ENCODE data around the gene COL16A1. TPM values are rescaled to one million over a fixed set of nuclear protein-coding genes. Genes with fewer than 3 reads are reported as not detected.

The COL16A1 gene
- polyA plus RNA-seq, 1 of the 3 experiments (the other 2 are of a cell fraction): 10.4 TPM

- TF ChIP-seq, protein P1, sequence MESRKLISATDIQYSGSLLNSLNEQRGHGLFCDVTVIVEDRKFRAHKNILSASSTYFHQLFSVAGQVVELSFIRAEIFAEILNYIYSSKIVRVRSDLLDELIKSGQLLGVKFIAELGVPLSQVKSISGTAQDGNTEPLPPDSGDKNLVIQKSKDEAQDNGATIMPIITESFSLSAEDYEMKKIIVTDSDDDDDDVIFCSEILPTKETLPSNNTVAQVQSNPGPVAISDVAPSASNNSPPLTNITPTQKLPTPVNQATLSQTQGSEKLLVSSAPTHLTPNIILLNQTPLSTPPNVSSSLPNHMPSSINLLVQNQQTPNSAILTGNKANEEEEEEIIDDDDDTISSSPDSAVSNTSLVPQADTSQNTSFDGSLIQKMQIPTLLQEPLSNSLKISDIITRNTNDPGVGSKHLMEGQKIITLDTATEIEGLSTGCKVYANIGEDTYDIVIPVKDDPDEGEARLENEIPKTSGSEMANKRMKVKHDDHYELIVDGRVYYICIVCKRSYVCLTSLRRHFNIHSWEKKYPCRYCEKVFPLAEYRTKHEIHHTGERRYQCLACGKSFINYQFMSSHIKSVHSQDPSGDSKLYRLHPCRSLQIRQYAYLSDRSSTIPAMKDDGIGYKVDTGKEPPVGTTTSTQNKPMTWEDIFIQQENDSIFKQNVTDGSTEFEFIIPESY (IDR thresholded peaks at IDR 0.05; ENCODE audit: borderline replicate concordance, low read depth): no peak
- TF ChIP-seq TCF12 (IDR thresholded peaks at IDR 0.05) (peak; percentile 79; the same call in 1 of the 2 replicates), CTCF (IDR thresholded peaks at IDR 0.05) (no peak), RXRA (IDR thresholded peaks at IDR 0.05; ENCODE audit: borderline replicate concordance, low read depth) (no peak; the same call in 1 of the 2 replicates), FOXJ3 (CRISPR knock-in tag; IDR thresholded peaks at IDR 0.05) (no peak), PBX3 (IDR thresholded peaks at IDR 0.05) (peak; percentile 92)
Measured at GRCh38 chr1:31689854-31690253, 14.0 kb downstream of the COL16A1 start (continued).

DNA sequence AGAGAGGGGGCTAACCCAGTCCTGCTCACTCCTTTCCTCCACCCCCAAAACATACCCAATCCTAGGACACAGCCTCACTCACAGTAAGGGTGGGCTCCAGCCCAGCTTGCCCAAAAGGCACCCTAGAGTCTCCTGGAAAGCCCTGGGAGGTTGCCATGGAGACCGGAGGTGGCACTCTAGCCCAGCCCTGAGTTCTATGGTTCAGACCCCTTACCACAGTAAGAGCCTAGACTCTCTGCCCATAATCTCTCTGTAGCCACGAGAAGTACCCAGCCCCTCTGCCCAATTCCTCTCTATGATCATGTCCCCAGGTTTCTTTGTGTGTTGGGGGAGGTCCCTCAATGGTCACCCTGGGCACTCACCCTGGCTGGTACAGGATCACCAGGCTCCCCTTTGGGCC, 14.4 kb downstream of the COL16A1 start:
- no peak for DNase-seq
- Histone ChIP-seq H3K27me3 (ENCODE audit: insufficient read depth) (no peaks in the 10 kb centered on the region), H2AFZ (ENCODE audit: low read depth) (no peak overlapping the region), H3K9ac (peak overlapping the region; percentile 69; the same call in 1 of the 2 replicates), H3K4me1 (ENCODE audit: control insufficient read depth in 1 of 2, insufficient read depth in 2 of 2, low read depth in 1 of 2, low read length in 1 of 2) (peaks cover 18 to 21% of the 10 kb centered on the region in 2 experiments; a peak in 3 of 4 replicates), H3K9me2 (no peaks in the 10 kb centered on the region), H3K36me3 (replicated peaks in 1 of 2; ENCODE audit: control insufficient read depth in 1 of 2, insufficient read depth in 2 of 2, low read length in 1 of 2) (no peaks in the 10 kb centered on the region), H3K27ac (ENCODE audit: low read depth in 2 of 2, low read length in 1 of 2) (peak overlapping the region in 1 of 2 experiments; percentile 85; a peak in 2 of 4 replicates), H3K9me3 (no peaks in the 10 kb centered on the region), H3F3A (replicated peaks; ENCODE audit: insufficient read depth) (peaks cover 3% of the 10 kb centered on the region), H3K4me3 (ENCODE audit: low read depth in 2 of 2, low read length in 1 of 2) (no peak overlapping the region), H3K79me2 (ENCODE audit: insufficient read depth) (no peaks in the 10 kb centered on the region), H4K20me1 (ENCODE audit: insufficient read depth) (no peaks in the 10 kb centered on the region), H3K4me2 (peak overlapping the region; percentile 76)
- POLR2A ChIA-PET: no interaction called here
- WGBS (ENCODE audit: low lambda C conversion rate): no CpG with 5 or more reads among the region's 2 CpGs
- TF ChIP-seq TAF1 (IDR thresholded peaks at IDR 0.05; ENCODE audit: borderline replicate concordance, low read depth, low read length) (no peak), FOSL2 (IDR thresholded peaks at IDR 0.05; ENCODE audit: borderline replicate concordance, low read depth) (no peak), SMC3 (IDR thresholded peaks at IDR 0.05; ENCODE audit: low read depth, low read length) (no peak), POLR2AphosphoS5 (IDR thresholded peaks at IDR 0.05; ENCODE audit: low read depth, low read length) (no peak), ELF1 (IDR thresholded peaks at IDR 0.05) (no peak), RFX5 (IDR thresholded peaks at IDR 0.05; ENCODE audit: low read length) (no peak), CHD2 (IDR thresholded peaks at IDR 0.05; ENCODE audit: low read length, partially characterized antibody) (no peak), NFIC (IDR thresholded peaks at IDR 0.05; ENCODE audit: borderline replicate concordance) (no peak), MXI1 (IDR thresholded peaks at IDR 0.05; ENCODE audit: low read depth, low read length) (no peak), USF1 (IDR thresholded peaks at IDR 0.05; ENCODE audit: borderline replicate concordance, low read depth) (no peak), YY1 (IDR thresholded peaks at IDR 0.05; ENCODE audit: low read depth) (no peak)
- TF ChIP-seq, protein P2, sequence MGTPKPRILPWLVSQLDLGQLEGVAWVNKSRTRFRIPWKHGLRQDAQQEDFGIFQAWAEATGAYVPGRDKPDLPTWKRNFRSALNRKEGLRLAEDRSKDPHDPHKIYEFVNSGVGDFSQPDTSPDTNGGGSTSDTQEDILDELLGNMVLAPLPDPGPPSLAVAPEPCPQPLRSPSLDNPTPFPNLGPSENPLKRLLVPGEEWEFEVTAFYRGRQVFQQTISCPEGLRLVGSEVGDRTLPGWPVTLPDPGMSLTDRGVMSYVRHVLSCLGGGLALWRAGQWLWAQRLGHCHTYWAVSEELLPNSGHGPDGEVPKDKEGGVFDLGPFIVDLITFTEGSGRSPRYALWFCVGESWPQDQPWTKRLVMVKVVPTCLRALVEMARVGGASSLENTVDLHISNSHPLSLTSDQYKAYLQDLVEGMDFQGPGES (IDR thresholded peaks at IDR 0.05; ENCODE audit: low read depth, low read length): no peak
- CTCF ChIA-PET: interaction anchor here (1.0 kb wide), 1 partner anchor 16 kb away, joined by 3 read pairs; no protein-coding TSS in a partner anchor

Data from SK-N-SH (cell line).